Hypothalamus (tissue), 51 donors: Measurements from ENCODE around the gene ZCCHC24.
"Not testable (repeated sequence)": the region's sequence is repeated elsewhere in the genome, so short reads cannot be mapped to it uniquely, and the experiment has no call there.

Source experiments
- DNase-seq, 51 donors: peaks; one replicate each; lab custom pipeline; 2025; lab: John Stamatoyannopoulos, UW

Gene ZCCHC24

GRCh38 chr10:79335470-79336235, 109.8 kb downstream of the ZCCHC24 start:
- peak in 50 of 51 donors; percentile 36 to 98 (median 88) for DNase-seq

GRCh38 chr10:79335094-79335469, 110.3 kb downstream of the ZCCHC24 start:
- peak in 42 of 51 donors; percentile 33 to 91 (median 76) for DNase-seq

DNA sequence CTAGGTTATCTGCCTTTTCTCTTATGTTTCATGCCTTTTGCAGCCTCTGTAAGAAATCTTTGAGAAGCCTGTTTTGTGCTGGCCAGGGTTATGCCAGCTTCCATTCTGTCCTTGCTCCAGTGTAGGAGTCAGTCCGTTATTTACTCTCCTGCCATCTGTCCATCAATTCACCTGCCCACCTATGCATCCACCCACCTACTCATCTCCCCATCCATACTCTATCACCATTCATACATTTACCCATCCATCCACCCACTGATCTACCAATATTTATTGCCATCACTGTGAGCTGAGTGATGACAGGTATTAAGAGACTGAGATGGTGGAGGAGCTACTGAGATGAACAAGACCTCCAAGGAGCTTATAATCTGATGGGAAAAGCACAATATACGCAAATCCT, 110.9 kb downstream of the ZCCHC24 start:
- DNase-seq, result no peak

DNA sequence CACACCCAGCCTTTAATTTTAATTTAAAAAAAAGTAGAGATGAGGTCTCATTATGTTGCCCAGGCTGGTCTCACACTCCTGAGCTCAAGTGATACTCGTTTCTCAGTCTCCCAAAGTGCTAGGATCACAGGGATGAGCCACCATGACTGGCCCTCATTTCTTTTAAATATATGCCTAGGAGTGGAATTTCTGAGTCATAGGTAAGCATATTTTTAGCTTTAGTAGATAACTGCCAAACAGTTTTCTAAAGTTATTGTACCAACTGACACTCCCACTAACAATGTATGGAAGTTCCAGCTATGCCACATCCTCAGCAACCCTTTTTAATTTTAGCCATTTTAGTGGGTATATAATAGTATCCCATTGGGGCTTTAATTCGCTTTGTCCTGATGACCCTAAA, 111.9 kb downstream of the ZCCHC24 start:
- no peak for DNase-seq

GRCh38 chr10:79332610-79333315, 112.7 kb downstream of the ZCCHC24 start:
- not testable (repeated sequence) for DNase-seq
